Subcutaneous preadipocyte (primary cell): ENCODE results near the gene HBG1. TPM values are rescaled to one million over a fixed set of nuclear protein-coding genes. Genes with fewer than 3 reads are reported as not detected.

ENCODE experiments used
- total RNA-seq: library from RNA; depleted of rRNA; stranded (reverse); fragments of >200 nt; gene quantifications from 2 replicates; pipeline ENCODE4 v1.2.3, GENCODE V29; 2012

The HBG1 gene
- total RNA-seq: not detected in 2 replicates

DNA sequence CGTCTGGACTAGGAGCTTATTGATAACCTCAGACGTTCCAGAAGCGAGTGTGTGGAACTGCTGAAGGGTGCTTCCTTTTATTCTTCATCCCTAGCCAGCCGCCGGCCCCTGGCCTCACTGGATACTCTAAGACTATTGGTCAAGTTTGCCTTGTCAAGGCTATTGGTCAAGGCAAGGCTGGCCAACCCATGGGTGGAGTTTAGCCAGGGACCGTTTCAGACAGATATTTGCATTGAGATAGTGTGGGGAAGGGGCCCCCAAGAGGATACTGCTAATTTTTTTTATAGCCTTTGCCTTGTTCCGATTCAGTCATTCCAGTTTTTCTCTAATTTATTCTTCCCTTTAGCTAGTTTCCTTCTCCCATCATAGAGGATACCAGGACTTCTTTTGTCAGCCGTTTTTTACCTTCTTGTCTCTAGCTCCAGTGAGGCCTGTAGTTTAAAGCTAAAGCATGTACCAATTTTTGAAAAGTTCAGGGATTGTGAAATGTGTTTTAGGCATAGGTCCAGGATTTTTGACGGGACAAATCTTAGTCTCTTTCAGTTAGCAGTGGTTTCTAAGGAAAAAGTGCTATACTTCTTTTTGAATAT is at the start of gene HBG1:
Gene HBG1 (minus strand): TSS at position 51 of the 590 bp plus-strand sequence. CDS start 53 bp downstream, outside the sequence.

DNA sequence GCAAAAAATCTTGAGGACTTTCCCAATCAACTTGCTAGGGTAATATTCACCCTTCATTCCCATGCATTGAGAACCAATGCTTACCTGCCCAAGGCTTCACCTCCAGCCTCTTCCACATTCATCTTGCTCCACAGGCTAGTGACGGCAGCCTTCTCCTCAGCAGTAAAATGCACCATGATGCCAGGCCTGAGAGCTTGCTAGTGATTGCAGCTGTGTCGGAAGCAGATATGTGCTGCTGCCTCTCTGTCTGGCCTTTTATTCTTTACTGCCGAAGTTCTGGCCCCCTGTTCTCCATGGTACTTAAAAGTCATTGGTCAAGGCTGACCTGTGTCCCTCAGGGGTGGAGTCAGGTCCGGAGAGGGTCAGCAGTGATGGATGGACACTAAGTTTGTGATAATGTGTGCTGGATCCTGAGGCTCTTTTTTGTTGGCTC is 20.1 kb upstream of the HBG1 start, which contains the start of gene HBE1:
Gene HBE1 (minus strand): TSS at position 231 of the 433 bp plus-strand sequence. CDS start 55 bp downstream, at position 176.

GRCh38 chr11:5254646-5255413 is 5.2 kb upstream of the HBG1 start, which contains the start of gene HBG2:
TSS of gene HBG2 (minus strand) at chr11:5254781. CDS start at chr11:5254728, 53 bp downstream.

GRCh38 chr11:5234381-5234834 is 15.2 kb downstream of the HBG1 start, which contains the start of gene HBD:
TSS of gene HBD (minus strand) at chr11:5234483. CDS start at chr11:5234433, 50 bp downstream.

GRCh38 chr11:5226732-5227310 is 22.8 kb downstream of the HBG1 start, which contains the start of gene HBB:
TSS of gene HBB (minus strand) at chr11:5227071. CDS start at chr11:5227021, 50 bp downstream.

DNA sequence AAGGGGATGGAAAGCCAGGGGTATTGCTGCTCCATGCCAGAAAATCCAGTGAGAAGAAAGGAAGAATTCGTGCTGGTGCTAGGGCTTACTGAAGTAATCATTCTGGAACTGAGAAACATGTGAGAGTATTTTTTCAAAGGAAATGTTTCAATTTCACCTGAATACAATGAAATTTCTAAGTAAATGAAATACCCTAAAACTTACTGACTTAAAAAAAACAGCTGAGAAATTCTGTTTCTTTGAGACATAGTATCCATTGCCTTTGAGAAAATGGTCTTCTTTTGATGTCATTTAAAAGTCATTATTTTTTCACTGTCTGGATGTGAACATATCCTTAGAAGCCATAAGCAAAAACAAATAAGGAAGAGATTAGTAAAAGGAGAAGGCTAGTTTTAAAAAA is 49.1 kb downstream of the HBG1 start, which contains the start of gene OR51V1:
Gene OR51V1 (minus strand): TSS at position 101 of the 400 bp plus-strand sequence. CDS start 0 bp downstream, at position 101.

Other genes starting within 250 kb of the HBG1 start
- gene OR52J3, start 203.3 kb downstream of the HBG1 start, total RNA-seq: not detected in 2 replicates
- not detected in 2 replicates for gene OR52E2, start 190.2 kb downstream of the HBG1 start, total RNA-seq
- gene OR52E1, start 180.3 kb downstream of the HBG1 start, total RNA-seq: not detected in 2 replicates
- not detected in 2 replicates for gene OR52A5, start 111.5 kb downstream of the HBG1 start, total RNA-seq
- not detected in 2 replicates for gene OR52A1, start 95.1 kb downstream of the HBG1 start, total RNA-seq
- not detected in 2 replicates for gene OR51V1, start 49.2 kb downstream of the HBG1 start, total RNA-seq
- not detected in 2 replicates for gene HBB, start 22.8 kb downstream of the HBG1 start, total RNA-seq
- not detected in 2 replicates for gene HBD, start 15.4 kb downstream of the HBG1 start, total RNA-seq
- not detected in 2 replicates for gene HBG2, start 4.9 kb upstream of the HBG1 start, total RNA-seq
- gene HBE1, start 20.1 kb upstream of the HBG1 start, total RNA-seq: not detected in 2 replicates
- gene OR51B4, start 52.1 kb upstream of the HBG1 start, total RNA-seq: not detected in 2 replicates
- gene OR51B2, start 74.4 kb upstream of the HBG1 start, total RNA-seq: not detected in 2 replicates
- not detected in 2 replicates for gene OR51B5, start 93.7 kb upstream of the HBG1 start, total RNA-seq
- not detected in 2 replicates for gene OR51B6, start 101.7 kb upstream of the HBG1 start, total RNA-seq
- gene OR51M1, start 134.0 kb upstream of the HBG1 start, total RNA-seq: not detected in 2 replicates
- gene OR51Q1, start 172.3 kb upstream of the HBG1 start, total RNA-seq: not detected in 2 replicates
- gene OR51I1, start 191.7 kb upstream of the HBG1 start, total RNA-seq: not detected in 2 replicates
- not detected in 2 replicates for gene OR51I2, start 199.5 kb upstream of the HBG1 start, total RNA-seq
- gene OR52D1, start 238.8 kb upstream of the HBG1 start, total RNA-seq: not detected in 2 replicates